Measurements from ENCODE around the gene IQSEC2. TPM values are rescaled to one million over a fixed set of nuclear protein-coding genes. Genes with fewer than 3 reads are reported as not detected.

IQSEC2 gene
- total and polyA plus RNA-seq, 7 donors = 8.2 to 63.8 (median 41.5) TPM

GRCh38 chrX:53300157-53300556 lies 18.8 kb upstream of the IQSEC2 start:
- no peaks in the 10 kb centered on the region for H3K4me1 ChIP-seq
- H3K4me3 ChIP-seq = no peak overlapping the region
- no peaks in the 10 kb centered on the region for H3K36me3 ChIP-seq (ENCODE audit: insufficient read depth in 1 of 2, low read depth in 1 of 2)
- H3K9me3 ChIP-seq = no peaks in the 10 kb centered on the region
- intact Hi-C loops (cut with DNase I) = no loop called here
- H3K27ac ChIP-seq = no peak overlapping the region
- DNase-seq (no peak), ATAC-seq (no peak)
- WGBS, 3 donors = 82 to 100% (median 90%) methylated on average over 3 of the region's 3 CpGs
- no peak for TF ChIP-seq CTCF (IDR thresholded peaks at IDR 0.05)
- peaks cover 0 to 36% (median 0%) of the 10 kb centered on the region in 3 donors for H3K27me3 ChIP-seq (ENCODE audit: insufficient read depth in 3 of 3, low read length in 2 of 3)

DNA sequence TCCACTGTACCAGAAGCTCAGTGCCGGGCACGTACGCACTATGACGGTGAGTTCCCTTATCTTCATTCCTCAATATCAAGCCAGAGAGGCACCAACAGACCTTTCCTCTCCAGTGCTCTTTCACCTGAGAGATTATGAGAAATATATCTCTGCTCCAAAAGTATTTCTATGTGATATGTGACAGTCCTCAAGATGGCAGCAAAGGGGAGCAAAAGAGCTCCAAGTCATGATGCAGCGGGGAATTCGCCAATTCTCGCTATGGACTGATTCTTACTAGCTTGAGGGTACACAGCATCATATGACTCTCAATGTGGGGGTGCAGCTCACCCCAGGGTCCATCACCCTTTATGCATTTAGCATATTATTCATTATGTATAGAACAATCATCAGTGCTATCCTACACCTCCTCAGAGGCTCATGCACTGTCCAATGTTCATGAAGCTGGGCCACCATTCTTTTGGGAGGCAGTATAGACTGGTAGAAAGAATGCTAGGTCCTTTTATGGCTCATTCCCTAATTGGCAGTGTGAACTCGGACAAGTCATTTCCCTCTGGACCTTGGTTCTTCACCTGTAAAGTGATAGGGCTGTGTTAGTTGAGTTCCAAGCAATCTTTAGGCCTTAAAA lies 12.8 kb upstream of the IQSEC2 start:
- intact Hi-C loops (cut with DNase I) = no loop called here
- Histone ChIP-seq H3K4me1 (peaks cover 4% of the 10 kb centered on the region), H3K9me3 (no peaks in the 10 kb centered on the region), H3K27me3 (ENCODE audit: insufficient read depth in 3 of 3, low read length in 2 of 3) (peaks cover 0 to 32% (median 0%) of the 10 kb centered on the region in 3 donors), H3K4me3 (no peak overlapping the region), H3K27ac (no peak overlapping the region), H3K36me3 (ENCODE audit: insufficient read depth in 1 of 2, low read depth in 1 of 2) (no peaks in the 10 kb centered on the region)
- no peak for ATAC-seq
- DNase-seq = no peak
- no peak for TF ChIP-seq CTCF (IDR thresholded peaks at IDR 0.05)
- 89 to 97% (median 93%) methylated on average over 8 of the region's 8 CpGs for WGBS, 3 donors

- Histone ChIP-seq H3K4me3 (no peak overlapping the region), H3K4me1 (peaks cover 8% of the 10 kb centered on the region), H3K27me3 (ENCODE audit: insufficient read depth in 3 of 3, low read length in 2 of 3) (peaks cover 0 to 20% (median 0%) of the 10 kb centered on the region in 3 donors), H3K9me3 (no peaks in the 10 kb centered on the region), H3K27ac (no peak overlapping the region), H3K36me3 (ENCODE audit: insufficient read depth in 1 of 2, low read depth in 1 of 2) (no peaks in the 10 kb centered on the region)
- no peak for DNase-seq
- WGBS, 3 donors = 75 to 91% (median 88%) methylated on average over 3 of the region's 3 CpGs
- intact Hi-C loops (cut with DNase I) = no loop called here
- TF ChIP-seq CTCF (IDR thresholded peaks at IDR 0.05) = no peak
- no peak for ATAC-seq
Observed at GRCh38 chrX:53291596-53291995, 10.2 kb upstream of the IQSEC2 start.

DNA sequence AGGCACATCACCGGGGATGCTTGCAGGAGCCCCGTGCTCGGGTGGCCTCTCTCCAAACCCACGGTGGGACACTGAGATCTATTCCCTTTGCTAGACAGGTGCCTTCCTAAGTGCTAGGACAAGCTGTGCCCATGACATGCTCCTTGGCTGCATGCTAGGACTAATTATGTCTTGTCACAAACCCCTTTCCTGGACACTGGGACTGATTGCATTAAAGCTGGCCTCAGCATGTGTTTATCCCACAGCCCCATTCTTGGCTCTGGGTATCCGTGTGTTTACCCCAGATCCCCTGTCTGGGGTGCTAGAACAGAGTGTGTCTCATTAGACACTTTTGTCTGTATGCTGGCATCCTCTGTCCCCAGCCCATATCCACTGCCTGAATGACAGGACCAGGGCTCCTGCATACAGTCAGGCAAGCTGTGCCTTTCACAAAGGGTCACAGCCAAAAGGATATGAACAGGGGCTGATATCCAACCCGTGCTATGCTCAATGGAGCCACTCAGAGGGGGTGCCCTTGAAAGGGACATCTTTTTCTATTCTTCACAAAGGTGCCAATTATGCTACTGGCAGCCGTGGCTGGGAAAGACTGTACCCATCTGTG lies 9.2 kb upstream of the IQSEC2 start:
- peak; percentile 45 to 83 for DNase-seq
- no peak for TF ChIP-seq CTCF (IDR thresholded peaks at IDR 0.05)
- H3K9me3 ChIP-seq = no peaks in the 10 kb centered on the region
- H3K27me3 ChIP-seq (ENCODE audit: insufficient read depth in 3 of 3, low read length in 2 of 3) = peaks cover 0 to 12% (median 0%) of the 10 kb centered on the region in 3 donors
- WGBS, 3 donors = 22 to 44% (median 34%) methylated on average over 7 of the region's 7 CpGs
- H3K4me3 ChIP-seq = no peak overlapping the region
- H3K27ac ChIP-seq = peak overlapping the region; percentile 50
- H3K4me1 ChIP-seq = peaks cover 8% of the 10 kb centered on the region
- peak; percentile 43 to 81 (median 78) for ATAC-seq
- intact Hi-C loops (cut with DNase I) = no loop called here
- no peaks in the 10 kb centered on the region for H3K36me3 ChIP-seq (ENCODE audit: insufficient read depth in 1 of 2, low read depth in 1 of 2)

Measured in psoas muscle (tissue), 8 donors.